H1 (cell line): ENCODE data around the gene C14orf93. TPM values are rescaled to one million over a fixed set of nuclear protein-coding genes. Genes with fewer than 3 reads are reported as not detected.

Source experiments
- CTCF ChIA-PET: fragments of 300-600 bp; sonication (Branson Sonifier 250); formaldehyde crosslinking; loops from one replicate; lab custom pipeline; 2021; ENCODE audit not compliant: partially characterized antibody; lab: Charles Lee
- POLR2A ChIA-PET: fragments of 300-600 bp; sonication (Branson Sonifier 250); formaldehyde crosslinking; loops from one replicate; lab custom pipeline; 2021; ENCODE audit warnings: inconsistent platforms; ENCODE audit not compliant: partially characterized antibody; lab: Charles Lee
- DNase-seq, 2 experiments: peaks; one replicate each; pipeline versions ENCODE4 v3.0.0 to v3.0.0-alpha.2; 2010 to 2022; ENCODE audit warnings: low spot score in 2 of 2, low read depth in 1 of 2, mixed read lengths in 1 of 2
- FAIRE-seq: peaks from 2 replicates; lab custom pipeline; 2011; peaks lifted over from hg19 to GRCh38; lab: Jason Lieb, UNC
- H2AFZ ChIP-seq: 2 replicates; pipeline ENCODE4 v1.8.1; 2012; ENCODE audit warnings: low read length, inconsistent platforms
- H2AK5ac ChIP-seq: 2 replicates; pipeline ENCODE4 v1.6.1; 2013; ENCODE audit warnings: low read depth, low read length
- H2BK120ac ChIP-seq: replicated peaks from 2 replicates; pipeline ENCODE3; 2013; ENCODE audit warnings: low read depth, low read length, inconsistent platforms
- H2BK12ac ChIP-seq: 2 replicates; pipeline ENCODE4 v1.6.1; 2013; ENCODE audit warnings: low read depth, low read length
- H2BK15ac ChIP-seq: 2 replicates; pipeline ENCODE4 v1.6.1; 2013; ENCODE audit warnings: low read length
- H2BK20ac ChIP-seq: 2 replicates; pipeline ENCODE4 v1.6.1; 2013; ENCODE audit warnings: low read length
- H2BK5ac ChIP-seq: 2 replicates; pipeline ENCODE4 v1.6.1; 2013; ENCODE audit warnings: low read depth, low read length
- H3K14ac ChIP-seq: 2 replicates; pipeline ENCODE4 v1.6.1; 2013; ENCODE audit warnings: inconsistent platforms; ENCODE audit not compliant: insufficient read length
- H3K18ac ChIP-seq: 2 replicates; pipeline ENCODE4 v1.6.1; 2013; ENCODE audit warnings: low read length; ENCODE audit errors: extremely low read depth
- H3K23ac ChIP-seq: 2 replicates; pipeline ENCODE4 v1.6.1; 2013; ENCODE audit warnings: inconsistent platforms; ENCODE audit not compliant: insufficient read length
- H3K23me2 ChIP-seq: 2 replicates; pipeline ENCODE4 v1.6.1; 2013; ENCODE audit warnings: low read depth, low read length
- H3K27ac ChIP-seq: 2 replicates; pipeline ENCODE4 v1.6.1; 2011; ENCODE audit warnings: low read depth, low read length, inconsistent platforms
- H3K27me3 ChIP-seq, 4 experiments: replicated peaks in 1 of 4; 1 replicate in 1 of 4; 2 replicates in 3 of 4; pipeline versions ENCODE4 v1.6.1 to v1.8.1; 2011 to 2013; ENCODE audit warnings: low read length in 3 of 4, mild to moderate bottlenecking in 3 of 4, inconsistent platforms in 2 of 4, mixed read lengths in 2 of 4, moderate library complexity in 1 of 4; ENCODE audit not compliant: control insufficient read depth in 3 of 4, insufficient read depth in 3 of 4; ENCODE audit errors: extremely low read depth in 1 of 4
- H3K36me3 ChIP-seq, 4 experiments: 2 replicates each; pipeline versions ENCODE4 v1.6.1 to v1.8.1; 2011 to 2013; ENCODE audit warnings: mild to moderate bottlenecking in 4 of 4, low read length in 3 of 4, moderate library complexity in 2 of 4, control low read depth in 1 of 4, inconsistent platforms in 1 of 4; ENCODE audit not compliant: insufficient read depth in 4 of 4, control insufficient read depth in 2 of 4
- H3K4ac ChIP-seq: replicated peaks from 2 replicates; pipeline ENCODE3; 2013; ENCODE audit warnings: low read length, low read depth, mixed read lengths, inconsistent platforms; ENCODE audit not compliant: insufficient read length
- H3K4me1 ChIP-seq, 4 experiments: replicated peaks in 1 of 4; 1 replicate in 1 of 4; 2 replicates in 3 of 4; pipeline versions ENCODE4 v1.6.1 to v1.8.1; 2011 to 2013; ENCODE audit warnings: low read length in 3 of 4, inconsistent platforms in 2 of 4, mixed read lengths in 1 of 4; ENCODE audit not compliant: insufficient read depth in 4 of 4, control insufficient read depth in 3 of 4
- H3K4me2 ChIP-seq, 2 experiments: 2 replicates each; pipeline versions ENCODE4 v1.6.1 to v1.8.1; 2011 to 2013; ENCODE audit warnings: low read depth in 2 of 2, low read length in 2 of 2, control low read depth in 1 of 2, inconsistent platforms in 1 of 2, mild to moderate bottlenecking in 1 of 2; ENCODE audit not compliant: insufficient read depth in 1 of 2
- H3K4me3 ChIP-seq, 4 experiments: fragments of 200-600, 300-600 bp in 1 of 4; sonication (generic), shearing (Covaris generic), sonication (Bioruptor Twin) in 1 of 4; 2 replicates each; pipeline versions ENCODE4 v1.5.1 to v1.8.1; 2011 to 2016; ENCODE audit warnings: low read length in 4 of 4, low read depth in 3 of 4, control low read depth in 2 of 4, inconsistent platforms in 2 of 4, mild to moderate bottlenecking in 2 of 4, mixed read lengths in 1 of 4, moderate library complexity in 1 of 4; ENCODE audit not compliant: insufficient read depth in 2 of 4; ENCODE audit errors: extremely low read depth in 1 of 4
- H3K56ac ChIP-seq: replicated peaks from 2 replicates; pipeline ENCODE3; 2013; ENCODE audit warnings: low read depth, mild to moderate bottlenecking, mixed read lengths, low read length, inconsistent platforms; ENCODE audit not compliant: insufficient read length
- H3K79me1 ChIP-seq: 2 replicates; pipeline ENCODE4 v1.6.1; 2013; ENCODE audit warnings: low read depth, low read length, control low read depth
- H3K79me2 ChIP-seq, 2 experiments: 2 replicates each; pipeline versions ENCODE4 v1.6.1 to v1.8.1; 2012 to 2013; ENCODE audit warnings: low read length in 2 of 2, mild to moderate bottlenecking in 2 of 2, inconsistent platforms in 1 of 2; ENCODE audit not compliant: insufficient read depth in 2 of 2, control insufficient read depth in 1 of 2
- H3K9ac ChIP-seq, 4 experiments: replicated peaks in 1 of 4; 1 replicate in 1 of 4; 2 replicates in 3 of 4; pipeline versions ENCODE4 v1.6.1 to v1.8.1; 2011 to 2013; ENCODE audit warnings: low read depth in 3 of 4, low read length in 3 of 4, control low read depth in 2 of 4, mild to moderate bottlenecking in 2 of 4, moderate library complexity in 2 of 4, inconsistent platforms in 1 of 4; ENCODE audit errors: extremely low read depth in 1 of 4
- H3K9me3 ChIP-seq, 2 experiments: 2 replicates each; pipeline versions ENCODE4 v1.6.1 to v1.8.1; 2012 to 2013; ENCODE audit warnings: mild to moderate bottlenecking in 2 of 2, moderate library complexity in 2 of 2, control low read depth in 1 of 2, inconsistent platforms in 1 of 2, low read depth in 1 of 2, low read length in 1 of 2, mixed read lengths in 1 of 2; ENCODE audit not compliant: insufficient read depth in 2 of 2
- H4K20me1 ChIP-seq, 2 experiments: replicated peaks in 1 of 2; 2 replicates each; pipeline versions ENCODE3 to v1.8.1; 2011 to 2013; ENCODE audit warnings: inconsistent platforms in 2 of 2, low read length in 2 of 2, mild to moderate bottlenecking in 1 of 2; ENCODE audit not compliant: insufficient read depth in 2 of 2, control insufficient read depth in 1 of 2
- H4K5ac ChIP-seq: 2 replicates; pipeline ENCODE4 v1.6.1; 2013; ENCODE audit warnings: low read length, low read depth, mixed read lengths, inconsistent platforms; ENCODE audit not compliant: insufficient read length
- H4K8ac ChIP-seq: 2 replicates; pipeline ENCODE4 v1.8.0; 2013; ENCODE audit warnings: mild to moderate bottlenecking, moderate library complexity, low read length, inconsistent platforms; ENCODE audit not compliant: insufficient read depth; ENCODE audit errors: extremely low read depth
- H4K91ac ChIP-seq: replicated peaks from 2 replicates; pipeline ENCODE3; 2013; ENCODE audit warnings: low read length, mixed read lengths, inconsistent platforms; ENCODE audit not compliant: insufficient read length
- ASH2L ChIP-seq: fragments of 200-600, 300-600 bp; sonication (generic); IDR thresholded peaks from one replicate; pipeline ENCODE4 v1.7.1; 2017; ENCODE audit warnings: low read length
- CHD1 ChIP-seq: IDR thresholded peaks from 2 replicates; pipeline ENCODE4 v1.6.1; 2012; ENCODE audit warnings: low read depth, low read length, improper control_type of control experiment
- KDM1A ChIP-seq: fragments of 200-600, 300-600 bp; sonication (generic); IDR thresholded peaks from 2 replicates; pipeline ENCODE4 v1.7.1; 2016; ENCODE audit warnings: mild to moderate bottlenecking, low read length, borderline replicate concordance
- POLR2AphosphoS5 ChIP-seq: IDR thresholded peaks from 2 replicates; pipeline ENCODE4 v1.6.1; 2011; ENCODE audit warnings: low read depth, low read length
- RAD21 ChIP-seq, 2 experiments: IDR thresholded peaks in 1 of 2; conservative IDR thresholded peaks in 1 of 2; 2 replicates each; pipeline ENCODE4 v1.6.1; 2011; ENCODE audit warnings: low read depth in 2 of 2, low read length in 2 of 2, improper control_type of control experiment in 1 of 2, inconsistent platforms in 1 of 2, mild to moderate bottlenecking in 1 of 2, moderate library complexity in 1 of 2
- RXRA ChIP-seq: IDR thresholded peaks from 2 replicates; pipeline ENCODE4 v1.6.1; 2011; ENCODE audit warnings: low read depth, mild to moderate bottlenecking, low read length, moderate library complexity; ENCODE audit not compliant: insufficient read depth
- SP2 ChIP-seq: IDR thresholded peaks from 2 replicates; pipeline ENCODE4 v1.6.1; 2012; ENCODE audit warnings: mild to moderate bottlenecking, low read length, inconsistent platforms
- TAF7 ChIP-seq: optimal IDR thresholded peaks from 2 replicates; pipeline ENCODE3; 2011; ENCODE audit warnings: low read depth, mild to moderate bottlenecking, inconsistent platforms, low read length, moderate library complexity, borderline replicate concordance
- TEAD4 ChIP-seq: IDR thresholded peaks from 2 replicates; pipeline ENCODE4 v1.6.1; 2012; ENCODE audit warnings: low read depth, low read length, inconsistent platforms, mixed read lengths
- WGBS, 2 experiments: shearing (Covaris generic) in 1 of 2; methylation state at CpG; one replicate each; pipeline versions ENCODE4 v1.1.6 to v1.1.7; 2013 to 2015; ENCODE audit warnings: low lambda C conversion rate in 2 of 2, mixed read lengths in 2 of 2, inconsistent platforms in 1 of 2, low coverage in 1 of 2, missing lambda C conversion rate in 1 of 2; ENCODE audit not compliant: insufficient replicate concordance in 2 of 2, insufficient coverage in 1 of 2, insufficient read length in 1 of 2; ENCODE audit errors: extremely low coverage in 1 of 2, missing lambda C conversion rate in 1 of 2; 5-methylcytosine and 5-hydroxymethylcytosine counted together
- polyA plus RNA-seq, 7 experiments: library from polyadenylated mRNA; depleted of rRNA in 3 of 7; stranded (reverse) in 5 of 7; unstranded in 2 of 7; fragments of >200 nt in 5 of 7; fragments of 200-250 nt in 2 of 7; gene quantifications; 1 replicate in 5 of 7; 2 replicates in 1 of 7; 4 replicates in 1 of 7; pipeline versions ENCODE4 v1.2.1 to v1.2.3, GENCODE V29; 2011 to 2013; ENCODE audit warnings: missing spikeins in 2 of 7, mixed read lengths in 2 of 7
- total RNA-seq: library from RNA; stranded (reverse); fragmentation: NEBNext Ultra II Directional; extraction: Animal tissue kit (Norgen Biotek cat#: 25700); gene quantifications from 2 replicates; pipeline ENCODE4 v1.2.1, GENCODE V29; 2021
- TF ChIP-seq, protein P1 (sequence below): IDR thresholded peaks from 2 replicates; pipeline ENCODE4 v1.6.1; 2011; ENCODE audit warnings: low read length, improper control_type of control experiment

The C14orf93 gene
- total and polyA plus RNA-seq, 2 of the 8 experiments (the other 6 are each of a cell fraction or from before 2014, with no cell fraction given): 7.8 to 8.2 TPM

DNA sequence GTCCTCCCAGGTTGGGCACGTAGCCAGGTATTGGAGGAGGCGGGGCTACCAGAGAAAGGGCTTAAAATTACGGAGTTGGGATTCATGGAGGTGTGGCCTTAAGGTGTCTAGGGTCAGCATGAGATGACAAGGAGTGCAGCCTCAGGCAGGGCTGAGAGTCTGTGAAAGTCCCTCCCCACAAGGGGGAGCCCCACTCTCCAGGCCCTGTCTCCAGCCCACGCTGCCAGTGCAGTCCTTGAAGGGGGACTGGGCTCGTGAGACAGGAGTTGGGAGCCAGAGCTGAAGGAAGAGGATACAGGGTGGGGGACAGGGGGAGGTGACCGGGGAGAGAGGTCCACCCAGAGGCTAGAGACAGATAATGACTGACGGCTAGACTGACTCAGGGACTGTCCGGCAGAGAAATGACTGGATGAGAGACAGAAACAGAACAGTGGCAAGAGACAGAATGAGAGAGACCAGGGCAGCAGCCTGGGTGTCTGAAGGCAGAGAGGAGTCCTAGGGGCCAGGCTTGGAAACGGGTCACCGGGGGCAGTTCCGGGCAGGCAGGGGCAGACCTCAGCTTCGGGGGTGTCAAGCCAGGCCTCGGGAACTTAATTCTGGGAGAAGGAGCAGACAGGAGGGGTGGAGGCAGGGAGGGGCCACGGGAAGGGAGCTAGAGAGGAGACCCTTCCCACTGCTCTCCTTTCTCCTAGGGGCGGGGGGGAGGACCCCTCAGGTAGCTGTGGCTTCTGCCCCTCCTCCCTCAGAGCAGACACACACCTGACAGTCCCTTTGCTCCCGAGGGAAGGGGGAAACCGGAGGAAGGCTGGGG, 46.4 kb upstream of the C14orf93 start:
- no peak overlapping the region for H3K27ac ChIP-seq
- H3K9me3 ChIP-seq: no peaks in the 10 kb centered on the region
- peaks cover 12% of the 10 kb centered on the region for H3K23me2 ChIP-seq
- WGBS, 2 experiments: 13% methylated on average over 11 of the region's 17 CpGs; no CpG with 5 or more reads in 1 of the 2 experiments
- no peak overlapping the region for H4K91ac ChIP-seq
- peaks cover 4 to 8% of the 10 kb centered on the region in 2 experiments for H4K20me1 ChIP-seq
- DNase-seq (peak in 1 of 2 experiments; percentile 84), FAIRE-seq (peak; percentile 88)
- ChIA-PET POLR2A (interaction anchor here (0.9 to 6.2 kb wide), 14 partner anchors 10 to 233 kb away, joined by 3 to 65 read pairs (median 8); partner anchors contain the start of genes ACIN1, AJUBA, C14orf119 and PSMB5), CTCF (interaction anchor here (0.5 to 29.2 kb wide), 31 partner anchors 9 to 1131 kb away, joined by 3 to 785 read pairs (median 5); partner anchors contain the start of genes AJUBA and PSMB11)
- peaks cover 0 to 15% (median 4%) of the 10 kb centered on the region in 4 experiments; a peak in 4 of 7 replicates for H3K4me1 ChIP-seq
- H4K5ac ChIP-seq: no peak overlapping the region
- no peak overlapping the region; the same call in 1 of the 2 replicates for H2AFZ ChIP-seq
- H3K27me3 ChIP-seq: no peaks in the 10 kb centered on the region; a peak in 1 of 7 replicates
- no peaks in the 10 kb centered on the region for H3K79me2 ChIP-seq
- H3K23ac ChIP-seq: no peak overlapping the region
- H2BK20ac ChIP-seq: no peak overlapping the region
- H3K4me3 ChIP-seq: peak overlapping the region; percentile 34 to 82 (median 65)
- no peak overlapping the region for H3K56ac ChIP-seq
- H3K9ac ChIP-seq: no peak overlapping the region
- no peaks in the 10 kb centered on the region; the same call in 1 of the 2 replicates for H3K79me1 ChIP-seq
- H3K18ac ChIP-seq: peak overlapping the region; percentile 48; the same call in 1 of the 2 replicates
- H3K4me2 ChIP-seq: peak overlapping the region; percentile 89 to 91
- H2BK5ac ChIP-seq: peak overlapping the region; percentile 15; the same call in 1 of the 2 replicates
- no peak overlapping the region for H4K8ac ChIP-seq
- no peak overlapping the region for H2AK5ac ChIP-seq
- peak overlapping the region; percentile 27; the same call in 1 of the 2 replicates for H2BK12ac ChIP-seq
- H2BK15ac ChIP-seq: no peak overlapping the region
- no peak overlapping the region for H3K4ac ChIP-seq
- H3K36me3 ChIP-seq: peaks cover 8 to 25% (median 19%) of the 10 kb centered on the region in 4 experiments; a peak in 7 of 8 replicates
- H3K14ac ChIP-seq: no peak overlapping the region
- H2BK120ac ChIP-seq: no peak overlapping the region
- TF ChIP-seq POLR2AphosphoS5: no peak
- TF ChIP-seq RXRA: no peak
- no peak for TF ChIP-seq KDM1A
- no peak for TF ChIP-seq ASH2L
- no peak for TF ChIP-seq CHD1
- TF ChIP-seq TAF7: no peak
- peak; percentile 32 to 47; a peak in 3 of 4 replicates for TF ChIP-seq RAD21 (IDR thresholded peaks at IDR 0.05 in 1 of 2, conservative IDR thresholded peaks at IDR 0.05 in 1 of 2; ENCODE audit: low read depth in 2 of 2, low read length in 2 of 2)
- no peak for TF ChIP-seq TEAD4
- TF ChIP-seq SP2: no peak
- TF ChIP-seq, protein P1, sequence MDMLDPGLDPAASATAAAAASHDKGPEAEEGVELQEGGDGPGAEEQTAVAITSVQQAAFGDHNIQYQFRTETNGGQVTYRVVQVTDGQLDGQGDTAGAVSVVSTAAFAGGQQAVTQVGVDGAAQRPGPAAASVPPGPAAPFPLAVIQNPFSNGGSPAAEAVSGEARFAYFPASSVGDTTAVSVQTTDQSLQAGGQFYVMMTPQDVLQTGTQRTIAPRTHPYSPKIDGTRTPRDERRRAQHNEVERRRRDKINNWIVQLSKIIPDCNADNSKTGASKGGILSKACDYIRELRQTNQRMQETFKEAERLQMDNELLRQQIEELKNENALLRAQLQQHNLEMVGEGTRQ: no peak
